ENCODE results near the gene MBNL1. TPM values are rescaled to one million over a fixed set of nuclear protein-coding genes. Genes with fewer than 3 reads are reported as not detected.
"Not testable (repeated sequence)": the region's sequence is repeated elsewhere in the genome, so short reads cannot be mapped to it uniquely, and the experiment has no call there.

The MBNL1 gene
- total RNA-seq, 2 donors from 2014 or later: 199 to 327 TPM

DNA sequence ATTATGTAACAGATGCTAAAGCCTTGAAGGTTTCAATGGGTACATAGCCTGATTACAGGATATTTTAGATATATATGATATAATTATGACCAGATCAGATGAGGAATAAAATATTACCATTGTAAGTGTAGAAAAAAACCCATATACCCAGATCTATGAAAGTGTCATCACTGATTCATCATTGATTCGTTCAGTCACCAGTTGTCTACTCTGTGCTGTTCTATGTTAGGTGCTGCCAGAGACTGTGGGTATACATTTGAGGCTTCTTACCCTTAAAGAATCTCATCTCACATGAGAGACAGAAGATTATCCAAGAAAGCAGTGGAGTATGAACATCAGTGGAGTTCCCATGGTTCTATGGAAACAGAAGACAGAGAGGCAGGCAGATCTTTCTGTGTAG lies 92.2 kb downstream of the MBNL1 start:
- DNase-seq (ENCODE audit: low spot score): no peak
- Histone ChIP-seq H3K27me3 (no peaks in the 10 kb centered on the region), H3K4me1 (peaks cover 0 to 77% of the 10 kb centered on the region in 2 donors), H3K9me3 (no peaks in the 10 kb centered on the region), H3K36me3 (no peaks in the 10 kb centered on the region), H3K4me3 (no peak overlapping the region), H3K27ac (no peak overlapping the region)
- TF ChIP-seq, protein P1, sequence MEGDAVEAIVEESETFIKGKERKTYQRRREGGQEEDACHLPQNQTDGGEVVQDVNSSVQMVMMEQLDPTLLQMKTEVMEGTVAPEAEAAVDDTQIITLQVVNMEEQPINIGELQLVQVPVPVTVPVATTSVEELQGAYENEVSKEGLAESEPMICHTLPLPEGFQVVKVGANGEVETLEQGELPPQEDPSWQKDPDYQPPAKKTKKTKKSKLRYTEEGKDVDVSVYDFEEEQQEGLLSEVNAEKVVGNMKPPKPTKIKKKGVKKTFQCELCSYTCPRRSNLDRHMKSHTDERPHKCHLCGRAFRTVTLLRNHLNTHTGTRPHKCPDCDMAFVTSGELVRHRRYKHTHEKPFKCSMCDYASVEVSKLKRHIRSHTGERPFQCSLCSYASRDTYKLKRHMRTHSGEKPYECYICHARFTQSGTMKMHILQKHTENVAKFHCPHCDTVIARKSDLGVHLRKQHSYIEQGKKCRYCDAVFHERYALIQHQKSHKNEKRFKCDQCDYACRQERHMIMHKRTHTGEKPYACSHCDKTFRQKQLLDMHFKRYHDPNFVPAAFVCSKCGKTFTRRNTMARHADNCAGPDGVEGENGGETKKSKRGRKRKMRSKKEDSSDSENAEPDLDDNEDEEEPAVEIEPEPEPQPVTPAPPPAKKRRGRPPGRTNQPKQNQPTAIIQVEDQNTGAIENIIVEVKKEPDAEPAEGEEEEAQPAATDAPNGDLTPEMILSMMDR (IDR thresholded peaks at IDR 0.05): no peak

DNA sequence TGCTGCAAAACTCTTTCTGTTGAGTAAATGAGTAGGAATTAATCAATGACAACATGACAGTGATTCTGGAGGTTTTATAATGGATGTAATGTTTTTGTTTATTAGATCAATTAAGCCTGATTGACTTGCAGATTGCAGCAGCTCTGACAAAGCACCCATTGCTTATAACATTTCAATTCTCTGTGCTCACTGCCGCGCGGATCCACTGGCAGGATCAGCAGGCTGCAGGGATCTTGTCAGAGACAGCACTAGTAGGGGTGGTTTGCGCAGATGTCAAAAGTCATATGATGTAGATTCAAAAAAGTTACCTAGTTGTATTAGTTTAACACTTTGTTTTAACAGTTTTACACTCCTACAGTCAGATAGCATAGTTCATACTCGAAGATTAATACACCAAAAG lies 93.4 kb downstream of the MBNL1 start:
- no peaks in the 10 kb centered on the region for H3K36me3 ChIP-seq
- TF ChIP-seq, protein P1 (IDR thresholded peaks at IDR 0.05): no peak
- no peak for DNase-seq (ENCODE audit: low spot score)
- no peak overlapping the region for H3K4me3 ChIP-seq
- no peaks in the 10 kb centered on the region for H3K9me3 ChIP-seq
- peaks cover 0 to 77% of the 10 kb centered on the region in 2 donors for H3K4me1 ChIP-seq
- H3K27ac ChIP-seq: no peak overlapping the region
- no peaks in the 10 kb centered on the region for H3K27me3 ChIP-seq

DNA sequence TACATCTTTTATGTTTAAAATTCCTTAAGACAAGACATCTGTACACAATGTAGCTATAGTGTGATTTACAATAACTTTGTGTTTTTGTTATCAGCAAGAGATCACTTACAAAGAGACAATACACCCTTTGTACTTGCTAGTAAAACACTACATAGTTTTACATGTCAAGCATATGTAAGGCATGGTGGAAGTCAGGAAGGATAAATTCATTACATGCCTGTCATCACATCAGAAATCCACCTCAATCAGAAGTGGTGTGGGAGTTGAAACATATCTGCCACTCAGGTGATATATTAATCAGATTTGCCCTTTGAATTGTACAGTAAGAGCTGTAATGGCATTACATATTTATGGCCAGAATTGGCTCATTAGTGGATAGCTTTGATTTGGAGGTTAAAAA lies 95.5 kb downstream of the MBNL1 start:
- TF ChIP-seq, protein P1 (IDR thresholded peaks at IDR 0.05): no peak
- Histone ChIP-seq H3K9me3 (no peaks in the 10 kb centered on the region), H3K36me3 (no peaks in the 10 kb centered on the region), H3K27ac (peak overlapping the region; percentile 10 to 45), H3K27me3 (no peaks in the 10 kb centered on the region), H3K4me1 (peaks cover 0 to 62% of the 10 kb centered on the region in 2 donors), H3K4me3 (no peak overlapping the region)
- no peak for DNase-seq (ENCODE audit: low spot score)

DNA sequence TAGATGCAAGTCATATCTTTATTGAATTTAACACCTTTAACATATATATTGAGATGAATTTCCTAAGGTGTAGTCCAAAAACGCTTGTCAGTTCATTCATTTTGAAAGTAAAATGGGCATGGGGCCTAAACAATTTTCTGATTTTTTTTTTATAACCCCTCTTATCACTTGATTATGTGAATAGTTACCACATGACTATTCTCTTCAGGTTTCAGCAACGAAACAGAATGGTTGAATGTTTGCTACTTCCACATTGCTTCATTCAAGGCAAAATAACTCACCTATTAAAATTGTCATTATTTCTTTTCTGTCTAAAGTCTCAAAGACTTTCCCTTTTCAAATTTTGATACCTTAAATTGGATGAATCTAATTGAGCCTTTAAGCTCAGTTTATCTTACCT lies 96.4 kb downstream of the MBNL1 start:
- no peaks in the 10 kb centered on the region for H3K27me3 ChIP-seq
- no peak for DNase-seq (ENCODE audit: low spot score)
- H3K36me3 ChIP-seq: no peaks in the 10 kb centered on the region
- no peak overlapping the region for H3K4me3 ChIP-seq
- H3K27ac ChIP-seq: peak overlapping the region in 1 of 2 donors; percentile 45
- TF ChIP-seq, protein P1 (IDR thresholded peaks at IDR 0.05): no peak
- peaks cover 0 to 59% of the 10 kb centered on the region in 2 donors for H3K4me1 ChIP-seq
- no peaks in the 10 kb centered on the region for H3K9me3 ChIP-seq

DNA sequence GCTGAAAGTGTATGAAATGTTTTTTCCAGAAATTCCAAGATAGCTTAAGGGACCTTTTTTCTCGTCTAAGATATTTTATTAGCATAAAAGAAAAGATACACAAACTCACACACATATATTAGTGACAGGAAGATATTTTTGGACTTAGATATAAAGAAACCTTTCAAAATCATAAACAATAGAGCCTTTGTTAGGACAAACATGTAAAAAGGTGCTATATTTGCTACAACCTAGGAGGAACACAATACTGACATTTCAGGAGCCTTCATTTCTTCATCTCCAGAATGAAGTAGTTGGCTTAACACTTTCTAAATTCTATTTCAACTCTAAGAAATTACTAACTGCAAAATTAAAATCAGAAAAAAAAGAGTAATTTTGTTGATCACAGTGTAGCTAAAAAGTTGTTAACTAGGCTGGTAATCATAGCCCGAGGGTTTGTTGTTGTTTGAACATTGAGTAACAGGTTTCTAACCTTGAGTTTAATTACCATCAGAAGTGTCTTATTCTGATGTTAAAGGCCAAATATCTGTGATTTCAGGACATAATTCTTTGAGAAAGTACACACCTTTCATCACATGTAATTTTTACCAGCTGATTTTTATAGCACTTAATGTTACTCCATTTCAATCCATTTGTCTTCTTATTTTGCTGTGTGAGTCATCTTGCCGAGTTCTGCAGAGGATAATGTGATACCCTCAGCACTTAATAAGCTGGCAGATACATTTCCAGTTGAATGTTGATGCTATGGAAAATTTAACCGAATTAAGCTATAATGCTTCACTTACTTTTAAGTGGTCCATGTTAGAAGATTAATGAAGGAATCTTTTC lies 97.3 kb downstream of the MBNL1 start:
- H3K27ac ChIP-seq: peak overlapping the region in 1 of 2 donors; percentile 45
- TF ChIP-seq, protein P1 (IDR thresholded peaks at IDR 0.05): no peak

DNA sequence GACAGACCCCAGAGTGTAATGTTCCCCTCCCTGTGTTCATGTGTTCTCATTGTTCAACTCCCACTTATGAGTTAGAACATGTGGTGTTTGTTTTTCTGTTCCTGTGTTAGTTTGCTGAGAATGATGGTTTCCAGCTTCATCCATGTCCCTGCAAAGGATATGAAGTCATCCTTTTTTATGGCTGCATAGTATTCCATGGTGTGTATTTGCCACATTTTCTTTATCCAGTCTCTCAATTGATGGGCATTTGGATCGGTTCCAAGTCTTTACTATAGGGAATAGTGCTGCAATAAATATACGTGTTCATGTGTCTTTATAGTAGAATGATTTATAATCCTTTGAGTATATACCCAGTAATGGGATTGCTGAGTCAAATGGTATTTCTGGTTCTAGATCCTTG lies 98.5 kb downstream of the MBNL1 start:
- not testable (repeated sequence) for H3K9me3 ChIP-seq; H3K36me3 ChIP-seq; H3K27ac ChIP-seq; DNase-seq (ENCODE audit: low spot score); H3K27me3 ChIP-seq; H3K4me3 ChIP-seq
- H3K4me1 ChIP-seq: peaks cover 0 to 42% of the 10 kb centered on the region in 2 donors

More for the DNA sequence above, 97.3 kb downstream of the MBNL1 start:
- no peaks in the 10 kb centered on the region for H3K27me3 ChIP-seq
- no peak overlapping the region for H3K4me3 ChIP-seq
- H3K36me3 ChIP-seq: no peaks in the 10 kb centered on the region
- DNase-seq (ENCODE audit: low spot score): no peak
- H3K4me1 ChIP-seq: peaks cover 0 to 52% of the 10 kb centered on the region in 2 donors
- no peaks in the 10 kb centered on the region for H3K9me3 ChIP-seq

DNA sequence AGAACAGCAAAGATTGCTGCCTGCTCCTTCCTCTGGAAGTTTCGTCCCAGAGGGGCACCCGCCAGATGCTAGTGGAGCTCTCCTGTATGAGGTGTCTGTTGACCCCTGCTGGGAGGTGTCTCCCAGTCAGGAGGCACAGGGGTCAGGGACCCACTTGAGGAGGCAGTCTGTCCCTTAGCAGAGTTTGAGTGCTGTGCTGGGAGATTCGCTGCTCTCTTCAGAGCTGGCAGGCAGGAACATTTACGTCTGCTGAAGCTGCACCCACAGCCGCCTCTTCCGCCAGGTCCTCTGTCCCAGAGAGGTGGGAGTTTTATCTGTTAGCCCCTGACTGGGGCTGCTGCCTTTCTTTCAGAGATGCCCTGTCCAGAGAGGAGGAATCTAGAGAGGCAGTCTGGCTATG lies 103.9 kb downstream of the MBNL1 start:
- not testable (repeated sequence) for DNase-seq (ENCODE audit: low spot score); H3K9me3 ChIP-seq; H3K36me3 ChIP-seq; H3K4me3 ChIP-seq; H3K27me3 ChIP-seq; H3K27ac ChIP-seq
- peaks cover 0 to 54% of the 10 kb centered on the region in 2 donors for H3K4me1 ChIP-seq

Data from right atrium auricular region (tissue), 2 donors.